Ovary (tissue), 9 donors: ENCODE measurements around the gene SNAI3. TPM values are rescaled to one million over a fixed set of nuclear protein-coding genes. Genes with fewer than 3 reads are reported as not detected.
A peak's percentile ranks its signal among the peaks of the same experiment; 100 is the strongest.

ENCODE experiments used
- DNase-seq, 5 donors: peaks; one replicate each; pipeline ENCODE4 v3.0.0-alpha.2; 2019 to 2020
- H3K27ac ChIP-seq, 2 donors: fragments of 200-600 bp; one replicate each; pipeline versions ENCODE4 v1.5.1 to v1.8.0; 2019 to 2022
- H3K27me3 ChIP-seq: fragments of 200-600 bp; one replicate; pipeline ENCODE4 v1.8.0; 2022
- H3K36me3 ChIP-seq: fragments of 200-600 bp; sonication (generic); one replicate; pipeline ENCODE4 v1.5.1; 2019
- H3K4me1 ChIP-seq: one replicate; pipeline ENCODE4 v1.8.1; 2013; ENCODE audit warnings: mild to moderate bottlenecking, moderate library complexity; ENCODE audit not compliant: insufficient read depth
- H3K4me3 ChIP-seq: fragments of 200-600 bp; sonication (generic); one replicate; pipeline ENCODE4 v1.5.1; 2017
- H3K9me3 ChIP-seq, 2 donors: fragments of 200-600 bp in 1 of 2; sonication (generic) in 1 of 2; one replicate each; pipeline versions ENCODE4 v1.5.1 to v1.8.1; 2013 to 2019; ENCODE audit warnings: mild to moderate bottlenecking in 1 of 2, moderate library complexity in 1 of 2
- EP300 ChIP-seq: sonication (generic); formaldehyde crosslinking; IDR thresholded peaks from one replicate; pipeline ENCODE4 v1.6.1; 2017; ENCODE audit warnings: antibody characterized with exemption
- POLR2A ChIP-seq: fragments of 450-650 bp; IDR thresholded peaks from one replicate; pipeline ENCODE4 v1.6.1; 2017; ENCODE audit warnings: antibody characterized with exemption, mild to moderate bottlenecking, moderate library complexity
- WGBS, 3 donors: extraction: QIAGEN DNeasy Blood & Tissue Kit in 1 of 3; methylation state at CpG; one replicate each; pipeline versions ENCODE4 v1.1.5 to v1.1.7; 2013 to 2017; 5-methylcytosine and 5-hydroxymethylcytosine counted together
- intact Hi-C, 4 donors: fragments of 100-400 bp; cut with DNase I; formaldehyde crosslinking; loops; one replicate each; pipeline versions ENCODE4 v1.11.0 to v1.15.1; 2022 to 2023
- polyA plus RNA-seq, 2 donors: library from polyadenylated mRNA; stranded (reverse); fragments of 200-250 nt in 1 of 2; fragments of 350-450 nt in 1 of 2; fragmentation: Illumina TruSeq in 1 of 2; extraction: RNeasy Lipid Tissue Mini Kit (QIAGEN cat#74804) in 1 of 2; gene quantifications; one replicate each; pipeline ENCODE4 v1.2.3, GENCODE V29; 2013 to 2014
- total RNA-seq, 7 donors: library from RNA; depleted of rRNA in 2 of 7; stranded (reverse); fragments of >200 nt in 2 of 7; fragmentation: NEBNext Ultra II Directional in 3 of 7; extraction: Animal tissue kit (Norgen Biotek cat#: 25700) in 3 of 7; gene quantifications; one replicate each; pipeline versions ENCODE4 v1.1.0 to v1.2.4, GENCODE V29; 2016 to 2023
- TF ChIP-seq, protein P1 (sequence below), 3 donors: fragments of 450-650 bp in 2 of 3; fragments of 200-600 bp in 1 of 3; IDR thresholded peaks; one replicate each; pipeline versions ENCODE4 v1.5.1 to v1.8.0; 2016 to 2022; ENCODE audit warnings: antibody characterized with exemption in 3 of 3, mild to moderate bottlenecking in 1 of 3
- donor health status: DM: no; HTN: no; CAD: no; lungs with moderate emphysema.
- donor health status: DM: no; HTN: no; CAD: no.
- donor health status: Bipolar disorder and iron deficiency.
- donor health status: DM: yes; HTN: yes; CAD: no.
- donor health status: DM: no; HTN: no; CAD: no.
- donor health status: DM: yes; HTN: yes; CAD: no.

SNAI3 gene
- total and polyA plus RNA-seq, 9 donors = 0.12 to 1.0 (median 0.28) TPM; not detected in 4

DNA sequence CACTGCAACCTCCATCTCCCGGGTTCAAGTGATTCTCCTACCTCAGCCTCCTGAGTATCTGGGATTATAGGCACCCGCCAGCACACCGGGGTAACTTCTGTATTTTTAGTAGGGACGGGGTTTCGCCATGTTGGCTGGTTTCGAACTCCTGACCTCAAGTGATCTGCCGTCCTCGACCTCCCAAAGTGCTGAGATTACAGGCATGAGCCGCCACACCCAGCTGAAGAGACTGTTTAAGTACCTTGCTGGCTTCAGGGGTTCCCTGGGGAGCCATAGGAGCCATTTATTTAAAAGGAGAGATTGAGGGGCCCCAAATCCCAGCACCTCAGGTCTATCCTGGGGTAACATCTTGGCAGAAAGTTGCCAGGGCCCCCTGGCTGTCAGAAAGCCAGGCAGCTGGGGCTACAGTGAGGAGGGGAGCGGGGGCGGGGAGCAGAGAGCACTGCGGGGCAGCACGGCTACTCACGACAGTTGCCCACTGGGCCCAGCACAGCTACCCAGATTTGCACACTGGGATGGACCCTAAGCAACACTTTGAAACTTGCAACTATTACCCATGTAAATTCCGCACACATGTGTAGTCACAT lies 1.6 kb downstream of the SNAI3 start:
- Histone ChIP-seq H3K36me3 (no peaks in the 10 kb centered on the region), H3K9me3 (no peaks in the 10 kb centered on the region), H3K4me3 (no peak overlapping the region), H3K4me1 (peaks cover 2% of the 10 kb centered on the region), H3K27ac (no peak overlapping the region), H3K27me3 (peaks cover 3% of the 10 kb centered on the region)
- TF ChIP-seq, protein P1, sequence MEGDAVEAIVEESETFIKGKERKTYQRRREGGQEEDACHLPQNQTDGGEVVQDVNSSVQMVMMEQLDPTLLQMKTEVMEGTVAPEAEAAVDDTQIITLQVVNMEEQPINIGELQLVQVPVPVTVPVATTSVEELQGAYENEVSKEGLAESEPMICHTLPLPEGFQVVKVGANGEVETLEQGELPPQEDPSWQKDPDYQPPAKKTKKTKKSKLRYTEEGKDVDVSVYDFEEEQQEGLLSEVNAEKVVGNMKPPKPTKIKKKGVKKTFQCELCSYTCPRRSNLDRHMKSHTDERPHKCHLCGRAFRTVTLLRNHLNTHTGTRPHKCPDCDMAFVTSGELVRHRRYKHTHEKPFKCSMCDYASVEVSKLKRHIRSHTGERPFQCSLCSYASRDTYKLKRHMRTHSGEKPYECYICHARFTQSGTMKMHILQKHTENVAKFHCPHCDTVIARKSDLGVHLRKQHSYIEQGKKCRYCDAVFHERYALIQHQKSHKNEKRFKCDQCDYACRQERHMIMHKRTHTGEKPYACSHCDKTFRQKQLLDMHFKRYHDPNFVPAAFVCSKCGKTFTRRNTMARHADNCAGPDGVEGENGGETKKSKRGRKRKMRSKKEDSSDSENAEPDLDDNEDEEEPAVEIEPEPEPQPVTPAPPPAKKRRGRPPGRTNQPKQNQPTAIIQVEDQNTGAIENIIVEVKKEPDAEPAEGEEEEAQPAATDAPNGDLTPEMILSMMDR (IDR thresholded peaks at IDR 0.05) = no peak
- no peak for TF ChIP-seq EP300
- TF ChIP-seq POLR2A = no peak
- peak in 1 of 5 donors; percentile 26 for DNase-seq
- WGBS, 3 donors = 56 to 62% (median 60%) methylated on average over 15 of the region's 15 CpGs
- intact Hi-C loops = no loop called here

DNA sequence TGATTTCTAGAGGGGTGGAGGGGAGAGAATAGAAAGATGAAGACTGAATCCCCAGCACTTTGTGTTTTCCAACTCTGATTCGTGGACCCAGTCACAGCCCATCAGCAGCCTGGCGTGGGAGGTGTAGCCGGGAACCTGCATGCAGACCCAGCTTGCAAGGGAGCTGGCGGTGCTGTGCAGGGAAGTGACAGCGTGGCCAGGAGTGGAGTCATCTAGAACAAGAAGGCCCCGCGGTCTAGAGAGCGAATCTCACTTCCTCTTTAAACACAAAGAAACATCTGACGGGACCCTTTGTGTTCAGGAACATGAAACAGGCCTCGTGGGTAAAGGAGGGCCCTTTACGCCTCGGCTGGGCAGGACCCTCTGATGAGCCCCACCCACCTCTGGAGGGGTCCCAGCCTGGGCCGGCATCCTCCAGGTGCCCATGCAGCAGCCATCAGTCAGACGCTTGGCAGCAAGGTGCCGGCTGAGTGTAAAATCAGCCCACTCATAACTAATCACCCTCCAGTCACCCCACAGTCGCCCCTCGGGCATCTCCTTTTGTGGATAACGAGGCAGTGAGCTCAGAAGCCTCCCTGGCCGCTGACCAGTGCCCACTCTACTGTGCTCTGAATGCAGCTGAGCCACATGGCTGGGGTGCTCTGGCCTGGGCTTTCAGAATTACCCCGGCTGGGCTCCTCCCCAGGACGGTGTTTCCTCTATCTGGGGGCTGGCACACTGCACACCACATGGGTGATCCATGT lies 4.4 kb downstream of the SNAI3 start:
- H3K4me1 ChIP-seq = peaks cover 2% of the 10 kb centered on the region
- no peaks in the 10 kb centered on the region for H3K36me3 ChIP-seq
- TF ChIP-seq POLR2A = no peak
- H3K4me3 ChIP-seq = no peak overlapping the region
- H3K9me3 ChIP-seq = no peaks in the 10 kb centered on the region
- peaks cover 3% of the 10 kb centered on the region for H3K27me3 ChIP-seq
- WGBS, 3 donors = 10 to 22% (median 15%) methylated on average over 21 of the region's 21 CpGs
- DNase-seq = no peak
- intact Hi-C loops = no loop called here
- H3K27ac ChIP-seq = no peak overlapping the region

DNA sequence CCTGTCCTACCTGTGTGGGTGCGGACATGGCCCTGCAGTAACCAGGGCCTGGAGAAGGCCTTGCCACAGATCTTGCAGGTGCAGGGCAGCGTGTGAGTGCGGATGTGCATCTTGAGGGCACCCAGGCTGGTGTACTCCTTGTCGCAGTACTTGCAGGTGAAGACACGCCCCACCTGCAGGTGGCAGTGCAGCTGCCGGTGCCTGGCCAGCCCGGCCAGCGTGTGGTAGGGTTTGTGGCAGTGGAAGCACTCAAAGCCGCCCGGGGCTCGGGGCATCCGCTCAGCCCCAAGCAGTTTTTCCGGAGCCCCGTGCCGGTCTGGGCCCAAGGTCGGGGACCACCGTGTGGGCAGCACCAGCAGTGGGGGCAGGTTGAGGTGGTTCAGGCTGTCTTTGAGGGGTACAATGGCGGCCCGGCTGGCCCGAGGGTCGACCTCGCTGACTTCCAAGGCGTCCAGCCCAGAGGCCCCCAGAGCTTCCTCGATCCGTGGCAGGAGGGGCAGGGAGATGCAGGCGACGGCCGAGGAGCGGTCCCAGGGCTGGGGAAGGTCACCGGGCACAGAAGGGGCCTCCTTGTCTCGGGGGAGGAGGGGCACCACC lies 5.1 kb downstream of the SNAI3 start:
- no peak overlapping the region for H3K4me3 ChIP-seq
- no peaks in the 10 kb centered on the region for H3K36me3 ChIP-seq
- H3K4me1 ChIP-seq = no peaks in the 10 kb centered on the region
- WGBS, 3 donors = 24 to 41% (median 25%) methylated on average over 27 to 31 of the region's 31 CpGs
- H3K9me3 ChIP-seq = no peaks in the 10 kb centered on the region
- intact Hi-C loops = no loop called here
- H3K27me3 ChIP-seq = peaks cover 3% of the 10 kb centered on the region
- TF ChIP-seq, protein P1 (IDR thresholded peaks at IDR 0.05) = no peak
- no peak for TF ChIP-seq EP300
- TF ChIP-seq POLR2A = no peak
- no peak overlapping the region for H3K27ac ChIP-seq
- DNase-seq = no peak

DNA sequence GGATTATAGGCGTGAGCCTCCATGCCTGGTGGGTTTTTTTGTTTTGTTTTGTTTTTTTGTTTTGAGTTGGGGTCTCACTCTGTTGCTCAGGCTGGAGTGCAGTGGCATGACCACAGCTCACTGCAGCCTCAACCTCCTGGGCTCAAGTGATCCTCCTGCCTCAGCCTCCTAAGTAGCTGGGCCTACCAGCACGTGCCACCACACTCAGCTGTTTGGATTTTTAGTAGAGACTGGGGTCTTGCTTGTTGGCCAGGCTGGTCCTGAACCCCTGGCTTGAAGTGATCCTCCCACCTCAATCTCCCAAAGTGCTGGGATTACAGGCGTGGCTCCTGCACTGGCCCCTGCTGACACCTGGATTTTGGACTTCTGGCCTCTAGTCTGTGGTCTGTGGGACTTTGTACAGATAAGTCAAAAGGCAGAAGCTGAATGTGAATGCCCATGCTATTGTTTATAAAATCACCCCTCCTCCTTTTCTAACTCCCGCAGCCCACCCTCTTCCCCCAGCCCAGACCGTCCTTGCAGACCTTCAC lies 5.7 kb downstream of the SNAI3 start:
- DNase-seq = no peak
- no peak for TF ChIP-seq EP300
- TF ChIP-seq, protein P1 (IDR thresholded peaks at IDR 0.05) = no peak
- no peak for TF ChIP-seq POLR2A
- H3K4me3 ChIP-seq = no peak overlapping the region
- WGBS, 3 donors = 57 to 75% (median 64%) methylated on average over 5 of the region's 5 CpGs
- H3K9me3 ChIP-seq = no peaks in the 10 kb centered on the region
- H3K4me1 ChIP-seq = no peaks in the 10 kb centered on the region
- peaks cover 3% of the 10 kb centered on the region for H3K27me3 ChIP-seq
- intact Hi-C loops = no loop called here
- H3K36me3 ChIP-seq = no peaks in the 10 kb centered on the region
- no peak overlapping the region for H3K27ac ChIP-seq
